Measurements from ENCODE around the gene GPSM1. TPM values are rescaled to one million over a fixed set of nuclear protein-coding genes. Genes with fewer than 3 reads are reported as not detected.
A peak's percentile ranks its signal among the peaks of the same experiment; 100 is the strongest.

GPSM1 gene
- total and polyA plus RNA-seq, 4 donors = 6.9 to 53.7 (median 25.8) TPM

GRCh38 chr9:136282272-136282861 lies 45.0 kb upstream of the GPSM1 start:
- Histone ChIP-seq H3K36me3 (ENCODE audit: control insufficient read depth in 1 of 2, insufficient read depth in 2 of 2, low read length in 1 of 2) (no peaks in the 10 kb centered on the region), H3K27ac (ENCODE audit: low read depth in 1 of 2, low read length in 2 of 2) (no peak overlapping the region), H3K4me3 (ENCODE audit: low read length in 2 of 2) (no peak overlapping the region), H3K9me3 (ENCODE audit: control insufficient read depth, low read length) (no peaks in the 10 kb centered on the region), H3K27me3 (ENCODE audit: control insufficient read depth in 1 of 2, insufficient read depth in 2 of 2, low read length in 1 of 2) (no peaks in the 10 kb centered on the region), H3K4me1 (ENCODE audit: control insufficient read depth in 1 of 2, insufficient read depth in 2 of 2, low read length in 2 of 2) (no peaks in the 10 kb centered on the region)
- intact Hi-C loops (cut with DNase I) = loop anchor here in 1 of 2 donors (10.0 kb wide), 1 partner anchor 108 kb away; no protein-coding TSS in a partner anchor
- 75 to 78% methylated on average over 14 of the region's 14 CpGs for WGBS, 2 donors
- DNase-seq (no peak), ATAC-seq (ENCODE audit: low FRiP score) (no peak)

GRCh38 chr9:136283291-136284235 lies 43.8 kb upstream of the GPSM1 start:
- no peaks in the 10 kb centered on the region for H3K4me1 ChIP-seq (ENCODE audit: control insufficient read depth in 1 of 2, insufficient read depth in 2 of 2, low read length in 2 of 2)
- no peaks in the 10 kb centered on the region for H3K36me3 ChIP-seq (ENCODE audit: control insufficient read depth in 1 of 2, insufficient read depth in 2 of 2, low read length in 1 of 2)
- peak; percentile 90 for ATAC-seq (ENCODE audit: low FRiP score)
- H3K9me3 ChIP-seq (ENCODE audit: control insufficient read depth, low read length) = no peaks in the 10 kb centered on the region
- intact Hi-C loops (cut with DNase I) = loop anchor here in 1 of 2 donors (10.0 kb wide), 1 partner anchor 109 kb away; no protein-coding TSS in a partner anchor
- peak; percentile 84 to 93 for DNase-seq
- 1 to 3% methylated on average over 30 to 31 of the region's 32 CpGs for WGBS, 2 donors
- peak overlapping the region in 1 of 2 donors; percentile 17 for H3K4me3 ChIP-seq (ENCODE audit: low read length in 2 of 2)
- peak overlapping the region in 1 of 2 donors; percentile 8 for H3K27ac ChIP-seq (ENCODE audit: low read depth in 1 of 2, low read length in 2 of 2)
- no peaks in the 10 kb centered on the region for H3K27me3 ChIP-seq (ENCODE audit: control insufficient read depth in 1 of 2, insufficient read depth in 2 of 2, low read length in 1 of 2)

- DNase-seq (no peak), ATAC-seq (ENCODE audit: low FRiP score) (no peak)
- H3K9me3 ChIP-seq (ENCODE audit: control insufficient read depth, low read length) = no peaks in the 10 kb centered on the region
- H3K36me3 ChIP-seq (ENCODE audit: control insufficient read depth in 1 of 2, insufficient read depth in 2 of 2, low read length in 1 of 2) = no peaks in the 10 kb centered on the region
- WGBS, 2 donors = 71% methylated on average over 22 of the region's 22 CpGs
- H3K27ac ChIP-seq (ENCODE audit: low read depth in 1 of 2, low read length in 2 of 2) = no peak overlapping the region
- no peaks in the 10 kb centered on the region for H3K27me3 ChIP-seq (ENCODE audit: control insufficient read depth in 1 of 2, insufficient read depth in 2 of 2, low read length in 1 of 2)
- H3K4me3 ChIP-seq (ENCODE audit: low read length in 2 of 2) = no peak overlapping the region
- intact Hi-C loops (cut with DNase I) = loop anchor here in 1 of 2 donors (10.0 kb wide), 1 partner anchor 110 kb away; no protein-coding TSS in a partner anchor
- H3K4me1 ChIP-seq (ENCODE audit: control insufficient read depth in 1 of 2, insufficient read depth in 2 of 2, low read length in 2 of 2) = no peaks in the 10 kb centered on the region
Measured at GRCh38 chr9:136284311-136284710, 43.0 kb upstream of the GPSM1 start.

GRCh38 chr9:136284951-136285350 lies 42.4 kb upstream of the GPSM1 start:
- Histone ChIP-seq H3K36me3 (ENCODE audit: control insufficient read depth in 1 of 2, insufficient read depth in 2 of 2, low read length in 1 of 2) (no peaks in the 10 kb centered on the region), H3K4me3 (ENCODE audit: low read length in 2 of 2) (no peak overlapping the region), H3K9me3 (ENCODE audit: control insufficient read depth, low read length) (no peaks in the 10 kb centered on the region), H3K27me3 (ENCODE audit: control insufficient read depth in 1 of 2, insufficient read depth in 2 of 2, low read length in 1 of 2) (no peaks in the 10 kb centered on the region), H3K4me1 (ENCODE audit: control insufficient read depth in 1 of 2, insufficient read depth in 2 of 2, low read length in 2 of 2) (no peaks in the 10 kb centered on the region), H3K27ac (ENCODE audit: low read depth in 1 of 2, low read length in 2 of 2) (no peak overlapping the region)
- no peak for ATAC-seq (ENCODE audit: low FRiP score)
- WGBS, 2 donors = 86 to 87% methylated on average over 18 to 19 of the region's 19 CpGs
- intact Hi-C loops (cut with DNase I) = loop anchor here in 1 of 2 donors (10.0 kb wide), 1 partner anchor 110 kb away; no protein-coding TSS in a partner anchor
- no peak for DNase-seq

GRCh38 chr9:136285501-136286358 lies 41.6 kb upstream of the GPSM1 start:
- Histone ChIP-seq H3K27me3 (ENCODE audit: control insufficient read depth in 1 of 2, insufficient read depth in 2 of 2, low read length in 1 of 2) (no peaks in the 10 kb centered on the region), H3K27ac (ENCODE audit: low read depth in 1 of 2, low read length in 2 of 2) (no peak overlapping the region), H3K36me3 (ENCODE audit: control insufficient read depth in 1 of 2, insufficient read depth in 2 of 2, low read length in 1 of 2) (no peaks in the 10 kb centered on the region), H3K4me3 (ENCODE audit: low read length in 2 of 2) (no peak overlapping the region), H3K9me3 (ENCODE audit: control insufficient read depth, low read length) (no peaks in the 10 kb centered on the region), H3K4me1 (ENCODE audit: control insufficient read depth in 1 of 2, insufficient read depth in 2 of 2, low read length in 2 of 2) (no peaks in the 10 kb centered on the region)
- no peak for DNase-seq
- intact Hi-C loops (cut with DNase I) = loop anchor here in 1 of 2 donors (10.0 kb wide), 1 partner anchor 111 kb away; no protein-coding TSS in a partner anchor
- WGBS, 2 donors = 80 to 81% methylated on average over 22 to 28 of the region's 28 CpGs
- no peak for ATAC-seq (ENCODE audit: low FRiP score)

GRCh38 chr9:136286359-136286986 lies 40.9 kb upstream of the GPSM1 start:
- no peaks in the 10 kb centered on the region for H3K36me3 ChIP-seq (ENCODE audit: control insufficient read depth in 1 of 2, insufficient read depth in 2 of 2, low read length in 1 of 2)
- H3K9me3 ChIP-seq (ENCODE audit: control insufficient read depth, low read length) = no peaks in the 10 kb centered on the region
- no peaks in the 10 kb centered on the region for H3K27me3 ChIP-seq (ENCODE audit: control insufficient read depth in 1 of 2, insufficient read depth in 2 of 2, low read length in 1 of 2)
- DNase-seq (no peak), ATAC-seq (ENCODE audit: low FRiP score) (no peak)
- 85 to 86% methylated on average over 30 of the region's 30 CpGs for WGBS, 2 donors
- no peak overlapping the region for H3K4me3 ChIP-seq (ENCODE audit: low read length in 2 of 2)
- H3K27ac ChIP-seq (ENCODE audit: low read depth in 1 of 2, low read length in 2 of 2) = no peak overlapping the region
- intact Hi-C loops (cut with DNase I) = loop anchor here in 1 of 2 donors (10.0 kb wide), 1 partner anchor 112 kb away; no protein-coding TSS in a partner anchor
- no peaks in the 10 kb centered on the region for H3K4me1 ChIP-seq (ENCODE audit: control insufficient read depth in 1 of 2, insufficient read depth in 2 of 2, low read length in 2 of 2)

- no peak for ATAC-seq (ENCODE audit: low FRiP score)
- 88 to 89% methylated on average over 13 of the region's 13 CpGs for whole genome bisulfite sequencing, 2 donors
Measured at GRCh38 chr9:136286987-136287379, 40.4 kb upstream of the GPSM1 start.

More at GRCh38 chr9:136286987-136287379, 40.4 kb upstream of the GPSM1 start:
- DNase-seq = no peak
- Histone ChIP-seq H3K27me3 (ENCODE audit: control insufficient read depth in 1 of 2, insufficient read depth in 2 of 2, low read length in 1 of 2) (no peaks in the 10 kb centered on the region), H3K27ac (ENCODE audit: low read depth in 1 of 2, low read length in 2 of 2) (no peak overlapping the region), H3K9me3 (ENCODE audit: control insufficient read depth, low read length) (no peaks in the 10 kb centered on the region), H3K4me3 (ENCODE audit: low read length in 2 of 2) (no peak overlapping the region), H3K4me1 (ENCODE audit: control insufficient read depth in 1 of 2, insufficient read depth in 2 of 2, low read length in 2 of 2) (no peaks in the 10 kb centered on the region), H3K36me3 (ENCODE audit: control insufficient read depth in 1 of 2, insufficient read depth in 2 of 2, low read length in 1 of 2) (no peaks in the 10 kb centered on the region)
- intact Hi-C loops (cut with DNase I) = loop anchor here in 1 of 2 donors (10.0 kb wide), 1 partner anchor 112 kb away; no protein-coding TSS in a partner anchor
